Heart left ventricle (tissue), 16 donors: Measurements from ENCODE around the gene PACS1. TPM values are rescaled to one million over a fixed set of nuclear protein-coding genes. Genes with fewer than 3 reads are reported as not detected.

Experiments
- ATAC-seq, 4 donors: fragments of 200-7000 bp; cut with Tn5 transposase; one replicate each; pipeline ENCODE4 v1.9.1; 2020 to 2022; ENCODE audit warnings: moderate library complexity in 4 of 4, mild to moderate bottlenecking in 3 of 4, moderate number of reproducible peaks in 1 of 4
- DNase-seq, 5 donors: peaks; one replicate each; pipeline ENCODE4 v3.0.0-alpha.2; 2020
- H3K27ac ChIP-seq, 12 donors: fragments of 200-600 bp; sonication (generic) in 4 of 12; one replicate each; pipeline versions ENCODE4 v1.5.0 to v1.8.0; 2016 to 2022; ENCODE audit warnings: mild to moderate bottlenecking in 2 of 12
- H3K27me3 ChIP-seq, 9 donors: fragments of 200-600 bp; sonication (generic) in 2 of 9; one replicate each; pipeline versions ENCODE4 v1.5.1 to v1.8.0; 2016 to 2022; ENCODE audit warnings: mild to moderate bottlenecking in 3 of 9
- H3K36me3 ChIP-seq, 9 donors: fragments of 200-600 bp; sonication (generic) in 2 of 9; one replicate each; pipeline versions ENCODE4 v1.5.0 to v1.8.0; 2018 to 2022; ENCODE audit warnings: mild to moderate bottlenecking in 2 of 9
- H3K4me1 ChIP-seq, 12 donors: fragments of 200-600 bp; sonication (generic) in 4 of 12; one replicate each; pipeline versions ENCODE4 v1.5.0 to v1.8.0; 2016 to 2022; ENCODE audit warnings: mild to moderate bottlenecking in 3 of 12
- H3K4me3 ChIP-seq, 12 donors: fragments of 200-600 bp; sonication (generic) in 4 of 12; one replicate each; pipeline versions ENCODE4 v1.5.0 to v1.8.0; 2017 to 2022; ENCODE audit warnings: mild to moderate bottlenecking in 9 of 12, moderate library complexity in 4 of 12
- H3K9me3 ChIP-seq, 12 donors: fragments of 200-600 bp; sonication (generic) in 4 of 12; one replicate each; pipeline versions ENCODE4 v1.5.0 to v1.8.0; 2016 to 2022; ENCODE audit warnings: mild to moderate bottlenecking in 1 of 12
- POLR2A ChIP-seq, 2 donors: fragments of 450-650 bp; IDR thresholded peaks; one replicate each; pipeline ENCODE4 v1.6.1; 2017; ENCODE audit warnings: antibody characterized with exemption in 2 of 2, mild to moderate bottlenecking in 2 of 2, moderate library complexity in 2 of 2
- WGBS, 4 donors: extraction: QIAGEN DNeasy Blood & Tissue Kit in 2 of 4; methylation state at CpG; one replicate each; pipeline versions ENCODE4 v1.1.5 to v1.1.7; 2013 to 2018; 5-methylcytosine and 5-hydroxymethylcytosine counted together
- intact Hi-C, 10 donors: fragments of 100-400 bp; cut with DNase I; formaldehyde crosslinking; loops; one replicate each; pipeline versions ENCODE4 v1.11.1 to v1.14.2; 2022
- polyA plus RNA-seq, 2 donors: library from polyadenylated mRNA; stranded (reverse); fragments of 200-250 nt; gene quantifications; one replicate each; pipeline ENCODE4 v1.2.3, GENCODE V29; 2013
- total RNA-seq, 9 donors: library from RNA; depleted of rRNA in 2 of 9; stranded (reverse); fragments of >200 nt in 2 of 9; fragmentation: NEBNext Ultra II Directional in 3 of 9; extraction: Animal tissue kit (Norgen Biotek cat#: 25700) in 3 of 9; gene quantifications; one replicate each; pipeline versions ENCODE4 v1.1.0 to v1.2.4, GENCODE V29; 2016 to 2023
- TF ChIP-seq, protein P1 (sequence below), 12 donors: fragments of 200-600 bp; sonication (generic) in 4 of 12; IDR thresholded peaks; one replicate each; pipeline versions ENCODE4 v1.5.0 to v1.8.0; 2018 to 2022; ENCODE audit warnings: antibody characterized with exemption in 12 of 12, mild to moderate bottlenecking in 5 of 12
- donor health status: ischemic (EF 13 %, LVEDD 7.1; RV severe dilation, severe dysfunction).
- donor health status: healthy with polysubstance abuse.
- donor health status: DM: no; HTN: yes; CAD: no.
- donor health status: DM: no; HTN: no; CAD: no.
- donor health status: ischemic (EF 25% LVEDD 6.9; RV normal size, moderate dysfunction).
- donor health status: ischemic (EF 25% LVEDD 5.7; RV mildly dilated, moderate dysfunction).
- donor health status: healthy.
- donor health status: DM: yes; HTN: yes; CAD: no.
- donor health status: ischemic (EF 35%, LVEDD 5.7; RV mildly dilated, moderate dysfunction).
- donor health status: nonischemic (EF 11% LVEDD 7.7; RV severe dilation, severe dysfunction).
- donor health status: DM: yes; HTN: yes; CAD: no.
- donor health status: PGD.
- donor health status: ischemic (EF 29% LVEDD 5.4; RV normal size, mild dysfunction).
- donor health status: nonischemic (EF 23%, LVEDD 6.1; RV moderate dilation, normal function).

The PACS1 gene
- total and polyA plus RNA-seq, 11 donors, result 30.6 to 151 (median 89.8) TPM

DNA sequence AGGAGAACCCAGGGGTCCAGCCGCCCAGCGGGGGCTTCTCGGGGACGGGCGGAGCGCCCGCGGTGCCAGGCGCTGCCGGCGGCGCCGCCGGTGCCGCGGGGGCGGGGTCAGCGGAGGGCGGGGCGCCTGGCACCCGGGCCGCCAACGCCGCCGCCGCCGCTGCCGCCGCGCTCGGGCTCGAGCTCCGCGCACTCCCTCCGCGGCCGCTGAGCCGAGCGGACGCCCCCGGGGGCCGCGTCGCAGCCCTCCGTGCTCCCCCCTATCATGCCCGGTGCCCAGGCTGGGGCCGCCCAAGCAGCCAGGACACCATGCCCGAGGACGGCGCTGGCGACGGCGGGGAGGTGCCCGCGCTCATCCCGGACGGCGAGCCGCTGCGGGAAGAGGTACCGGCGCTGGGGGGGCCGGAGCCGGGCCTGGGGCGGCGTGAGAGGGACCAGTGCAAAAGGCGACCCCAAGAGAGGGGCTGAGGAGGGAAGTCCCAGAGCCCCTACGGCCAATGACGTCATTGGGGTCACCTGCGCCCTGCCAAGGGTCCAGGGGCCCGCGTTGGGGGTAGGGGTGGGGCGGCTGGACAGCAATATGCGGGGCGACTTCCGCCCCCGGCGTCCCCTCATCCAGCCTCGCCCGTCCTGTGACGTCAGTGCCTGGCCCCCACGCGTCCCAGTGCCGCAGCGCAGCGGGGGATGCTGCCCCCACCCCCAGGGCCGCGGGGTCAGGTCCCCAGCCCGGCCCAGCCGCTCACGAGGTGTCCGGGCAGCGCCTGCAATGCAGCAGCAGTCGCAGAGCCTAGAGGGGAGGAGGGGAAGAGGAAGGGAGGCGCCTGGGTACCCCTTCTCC lies 221.9 kb downstream of the PACS1 start, which contains the start of gene TMEM151A:
Gene TMEM151A (plus strand): TSS at position 189 of the 837 bp plus-strand sequence. CDS start 120 bp downstream, at position 309.
- intact Hi-C loops, result loop anchor here in 1 of 10 donors (5.0 kb wide), 1 partner anchor 45 kb away; the partner anchor contains the start of gene RIN1
- 1 to 7% (median 3%) methylated on average over 7 to 95 of the region's 95 CpGs for WGBS, 4 donors
- ATAC-seq, result no peak
- Histone ChIP-seq H3K36me3 (peaks cover 0 to 1% (median 0%) of the 10 kb centered on the region in 9 donors), H3K4me1 (peaks cover 0 to 38% (median 21%) of the 10 kb centered on the region in 12 donors), H3K27ac (no peak within 1 kb of the TSS), H3K9me3 (no peaks in the 10 kb centered on the region), H3K4me3 (peak within 1 kb of the TSS in 11 of 12 donors; percentile 8 to 54 (median 44)), H3K27me3 (peaks cover 6 to 42% (median 26%) of the 10 kb centered on the region in 9 donors)
- DNase-seq, result no peak
- no peak for TF ChIP-seq POLR2A (IDR thresholded peaks at IDR 0.05)
- TF ChIP-seq, protein P1, sequence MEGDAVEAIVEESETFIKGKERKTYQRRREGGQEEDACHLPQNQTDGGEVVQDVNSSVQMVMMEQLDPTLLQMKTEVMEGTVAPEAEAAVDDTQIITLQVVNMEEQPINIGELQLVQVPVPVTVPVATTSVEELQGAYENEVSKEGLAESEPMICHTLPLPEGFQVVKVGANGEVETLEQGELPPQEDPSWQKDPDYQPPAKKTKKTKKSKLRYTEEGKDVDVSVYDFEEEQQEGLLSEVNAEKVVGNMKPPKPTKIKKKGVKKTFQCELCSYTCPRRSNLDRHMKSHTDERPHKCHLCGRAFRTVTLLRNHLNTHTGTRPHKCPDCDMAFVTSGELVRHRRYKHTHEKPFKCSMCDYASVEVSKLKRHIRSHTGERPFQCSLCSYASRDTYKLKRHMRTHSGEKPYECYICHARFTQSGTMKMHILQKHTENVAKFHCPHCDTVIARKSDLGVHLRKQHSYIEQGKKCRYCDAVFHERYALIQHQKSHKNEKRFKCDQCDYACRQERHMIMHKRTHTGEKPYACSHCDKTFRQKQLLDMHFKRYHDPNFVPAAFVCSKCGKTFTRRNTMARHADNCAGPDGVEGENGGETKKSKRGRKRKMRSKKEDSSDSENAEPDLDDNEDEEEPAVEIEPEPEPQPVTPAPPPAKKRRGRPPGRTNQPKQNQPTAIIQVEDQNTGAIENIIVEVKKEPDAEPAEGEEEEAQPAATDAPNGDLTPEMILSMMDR (IDR thresholded peaks at IDR 0.05), result no peak

DNA sequence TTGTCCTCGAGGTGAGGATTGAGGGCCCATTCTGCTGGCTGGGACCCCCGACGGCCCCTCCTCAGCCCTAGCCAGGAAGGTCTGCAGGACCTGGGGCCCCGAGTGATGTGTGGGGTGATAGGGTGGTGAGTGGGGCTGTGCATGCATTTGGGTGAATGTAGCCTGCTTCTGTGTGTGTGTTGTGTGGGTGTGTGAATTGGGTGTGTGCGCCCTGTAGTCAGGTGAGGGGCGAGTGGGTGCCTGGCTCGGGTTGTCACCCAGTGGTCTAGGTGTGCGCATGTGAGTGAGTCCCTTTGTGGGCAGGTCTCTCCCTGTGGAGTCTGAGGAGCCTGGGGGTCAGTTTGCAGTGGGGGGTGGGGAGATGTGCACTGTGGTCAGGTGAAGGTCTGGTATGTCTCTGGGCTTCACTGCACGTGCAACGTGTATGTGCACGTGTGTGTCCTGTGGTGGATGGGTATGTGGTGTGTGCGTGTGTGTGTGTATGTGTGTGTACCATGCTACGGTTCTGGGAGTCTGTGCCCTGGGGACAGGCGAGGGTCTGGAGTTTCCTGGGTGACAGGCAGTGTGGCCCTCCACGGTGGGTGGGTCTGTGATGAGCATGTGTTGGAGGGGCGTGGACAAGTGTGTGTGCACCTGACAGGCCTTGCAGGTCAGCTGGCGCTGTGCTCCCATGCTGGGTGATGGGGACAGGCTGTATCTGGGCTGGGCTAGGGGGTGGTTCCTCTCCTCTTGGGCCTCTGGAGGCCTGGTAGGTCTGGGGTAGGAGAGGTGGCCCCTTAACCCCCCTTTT lies 222.7 kb downstream of the PACS1 start:
- intact Hi-C loops, result loop anchor here in 1 of 10 donors (5.0 kb wide), 1 partner anchor 45 kb away; the partner anchor contains the start of gene RIN1
- ATAC-seq (no peak), DNase-seq (no peak)
- Histone ChIP-seq H3K4me3 (peak overlapping the region in 2 of 12 donors; percentile 49 to 54), H3K27me3 (peaks cover 6 to 42% (median 26%) of the 10 kb centered on the region in 9 donors), H3K27ac (no peak overlapping the region), H3K9me3 (no peaks in the 10 kb centered on the region), H3K4me1 (peaks cover 0 to 30% (median 15%) of the 10 kb centered on the region in 12 donors), H3K36me3 (no peaks in the 10 kb centered on the region)
- no peak for TF ChIP-seq POLR2A (IDR thresholded peaks at IDR 0.05)
- TF ChIP-seq, protein P1 (IDR thresholded peaks at IDR 0.05), result no peak
- 53 to 60% (median 54%) methylated on average over 15 to 17 of the region's 17 CpGs for WGBS, 4 donors

DNA sequence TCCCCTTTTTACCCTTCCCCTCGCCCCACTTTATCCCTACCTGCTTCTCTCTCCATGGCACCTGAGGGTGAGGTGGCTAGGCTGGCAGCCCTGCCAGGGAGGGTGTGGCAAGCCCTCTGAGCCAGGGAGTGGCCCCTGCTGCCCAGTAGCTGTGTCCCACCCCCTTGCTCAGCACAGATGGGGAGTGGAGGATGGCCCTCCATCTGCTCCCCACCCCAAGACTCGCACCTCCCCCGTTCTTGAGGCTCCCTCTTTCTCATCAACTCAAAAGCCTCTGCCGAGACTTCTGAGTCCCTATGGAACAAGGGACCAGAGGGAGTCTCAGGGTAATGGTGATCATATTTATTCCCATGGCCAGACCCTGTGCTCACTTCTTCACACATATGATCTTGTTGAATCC lies 223.3 kb downstream of the PACS1 start:
- no peak for TF ChIP-seq POLR2A (IDR thresholded peaks at IDR 0.05)
- TF ChIP-seq, protein P1 (IDR thresholded peaks at IDR 0.05), result no peak
- H3K27me3 ChIP-seq, result peaks cover 6 to 42% (median 26%) of the 10 kb centered on the region in 9 donors
- no peaks in the 10 kb centered on the region for H3K36me3 ChIP-seq
- H3K27ac ChIP-seq, result no peak overlapping the region
- no peaks in the 10 kb centered on the region for H3K9me3 ChIP-seq
- intact Hi-C loops, result loop anchor here in 1 of 10 donors (5.0 kb wide), 1 partner anchor 44 kb away; the partner anchor contains the start of gene RIN1
- no peak for ATAC-seq
- peaks cover 0 to 23% (median 9%) of the 10 kb centered on the region in 12 donors for H3K4me1 ChIP-seq
- no peak for DNase-seq
- no peak overlapping the region for H3K4me3 ChIP-seq
- 69 to 77% (median 71%) methylated on average over 4 of the region's 4 CpGs for WGBS, 4 donors
